ENCODE measurements around the gene MAPRE2.

MAPRE2 gene

DNA sequence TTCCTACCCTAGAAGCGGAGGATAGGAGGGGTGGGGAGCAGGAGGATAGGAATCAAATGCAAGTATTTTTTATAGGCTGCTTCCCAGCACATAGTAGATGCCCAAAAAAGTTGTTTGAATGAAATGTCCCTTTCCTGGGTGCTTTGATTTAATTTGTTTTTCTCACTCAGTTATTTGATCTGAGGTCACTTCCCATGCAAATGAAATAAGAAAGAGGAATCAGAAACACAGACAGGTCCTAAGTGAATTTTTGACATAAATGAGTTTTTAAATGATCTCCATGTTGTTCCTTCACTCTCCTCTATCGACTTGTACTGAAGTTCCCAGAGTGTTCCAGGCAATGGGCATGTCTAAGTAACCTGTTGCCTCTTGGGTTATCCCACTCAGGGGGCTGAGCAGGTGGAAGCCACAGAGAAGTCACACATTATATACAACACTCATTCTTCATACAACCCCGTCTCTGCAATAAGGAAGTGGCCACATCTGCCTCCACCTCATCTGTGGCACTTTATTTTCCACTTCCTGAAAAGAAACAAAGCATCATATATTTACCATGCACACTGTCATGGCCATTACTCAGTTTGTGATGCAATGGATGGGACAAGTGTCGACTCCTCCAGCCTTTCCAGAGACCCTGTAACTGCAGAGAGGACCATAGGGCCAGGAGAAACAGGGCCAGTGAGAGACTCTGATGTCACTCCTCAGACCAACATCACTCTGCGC, 117.7 kb downstream of the MAPRE2 start:
- no peaks in the 10 kb centered on the region for H3K36me3 ChIP-seq (ENCODE audit: insufficient read depth, low read length)
- H3K9ac ChIP-seq (ENCODE audit: insufficient read length) = no peak overlapping the region
- H3K9me3 ChIP-seq (ENCODE audit: low read depth, low read length) = no peaks in the 10 kb centered on the region
- no peak overlapping the region for H3K4me3 ChIP-seq
- DNase-seq (ENCODE audit: low read depth, low spot score) = no peak
- TF ChIP-seq POLR2AphosphoS5 (IDR thresholded peaks at IDR 0.05; ENCODE audit: borderline replicate concordance, low read depth, low read length) (no peak), EZH2 (IDR thresholded peaks at IDR 0.05) (no peak), FOXP2 (optimal IDR thresholded peaks at IDR 0.05; ENCODE audit: control extremely low read depth, extremely low read length, insufficient read depth) (no peak)
- no peak overlapping the region for H3K27ac ChIP-seq

DNA sequence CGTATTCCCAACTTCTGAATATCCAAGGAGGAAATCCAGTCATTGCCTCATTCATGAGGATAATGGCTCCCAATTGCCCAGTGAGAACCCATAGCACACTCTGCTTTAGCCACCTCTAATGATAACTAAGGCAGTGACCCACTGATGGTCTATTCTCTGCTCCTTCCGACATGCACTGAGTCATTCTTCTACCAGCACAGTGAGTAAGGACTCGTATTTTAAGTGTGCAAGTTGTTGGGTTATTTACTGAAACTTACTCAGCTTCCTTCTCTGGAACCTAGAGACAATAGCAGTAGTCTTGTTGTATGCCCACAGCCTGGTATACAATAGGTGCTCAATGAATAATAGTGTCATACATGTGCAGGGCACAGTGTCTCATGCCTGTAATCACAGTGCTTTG, 118.6 kb downstream of the MAPRE2 start:
- H3K9me3 ChIP-seq (ENCODE audit: low read depth, low read length) = no peaks in the 10 kb centered on the region
- no peak for DNase-seq (ENCODE audit: low read depth, low spot score)
- H3K9ac ChIP-seq (ENCODE audit: insufficient read length) = no peak overlapping the region
- TF ChIP-seq POLR2AphosphoS5 (IDR thresholded peaks at IDR 0.05; ENCODE audit: borderline replicate concordance, low read depth, low read length) (no peak), FOXP2 (optimal IDR thresholded peaks at IDR 0.05; ENCODE audit: control extremely low read depth, extremely low read length, insufficient read depth) (no peak), EZH2 (IDR thresholded peaks at IDR 0.05) (no peak)
- no peak overlapping the region for H3K4me3 ChIP-seq
- H3K27ac ChIP-seq = no peak overlapping the region
- H3K36me3 ChIP-seq (ENCODE audit: insufficient read depth, low read length) = no peaks in the 10 kb centered on the region

DNA sequence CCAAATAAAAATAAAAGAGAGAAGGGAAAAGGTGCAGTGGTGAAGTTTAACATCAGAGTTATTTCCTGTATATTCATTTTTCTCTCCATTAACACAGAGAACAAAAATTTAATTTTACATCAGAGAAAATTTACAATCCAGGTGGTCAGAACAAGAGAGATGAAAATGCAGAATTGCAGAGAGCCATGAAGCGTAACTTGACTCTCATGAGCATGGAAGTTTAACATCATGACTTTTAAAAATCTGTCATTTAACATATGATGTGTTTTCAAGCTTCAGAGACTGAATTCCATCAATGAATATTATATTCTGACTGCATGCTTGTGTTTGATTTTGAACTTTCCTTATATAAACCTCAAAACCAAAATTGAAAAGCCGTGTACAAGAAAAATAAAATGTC, 120.3 kb downstream of the MAPRE2 start:
- Histone ChIP-seq H3K4me3 (no peak overlapping the region), H3K9me3 (ENCODE audit: low read depth, low read length) (no peaks in the 10 kb centered on the region), H3K9ac (ENCODE audit: insufficient read length) (no peak overlapping the region), H3K27ac (no peak overlapping the region), H3K36me3 (ENCODE audit: insufficient read depth, low read length) (no peaks in the 10 kb centered on the region)
- no peak for DNase-seq (ENCODE audit: low read depth, low spot score)
- TF ChIP-seq FOXP2 (optimal IDR thresholded peaks at IDR 0.05; ENCODE audit: control extremely low read depth, extremely low read length, insufficient read depth) = no peak
- no peak for TF ChIP-seq POLR2AphosphoS5 (IDR thresholded peaks at IDR 0.05; ENCODE audit: borderline replicate concordance, low read depth, low read length)
- TF ChIP-seq EZH2 (IDR thresholded peaks at IDR 0.05) = no peak

DNA sequence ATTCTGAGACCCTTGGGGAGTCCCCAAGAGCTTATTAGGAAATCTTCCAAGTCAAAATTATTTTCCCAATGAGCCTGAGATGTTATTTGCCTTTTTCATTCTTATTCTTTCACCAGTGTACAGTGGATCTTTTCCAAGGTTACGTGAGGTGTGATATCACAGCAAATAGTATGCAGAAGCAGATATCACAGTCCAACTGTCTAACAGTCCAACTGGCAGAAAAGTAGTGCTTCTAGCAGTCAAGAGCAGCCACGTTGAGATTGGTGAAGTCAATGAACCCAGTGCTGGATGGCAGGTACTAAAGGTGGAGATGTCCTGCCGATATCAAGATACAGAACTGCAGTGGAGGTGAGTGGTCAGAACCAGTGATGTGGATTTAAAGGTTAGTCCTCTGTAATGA, 120.7 kb downstream of the MAPRE2 start:
- no peak overlapping the region for H3K27ac ChIP-seq
- TF ChIP-seq EZH2 (IDR thresholded peaks at IDR 0.05) (no peak), FOXP2 (optimal IDR thresholded peaks at IDR 0.05; ENCODE audit: control extremely low read depth, extremely low read length, insufficient read depth) (no peak), POLR2AphosphoS5 (IDR thresholded peaks at IDR 0.05; ENCODE audit: borderline replicate concordance, low read depth, low read length) (no peak)
- no peak for DNase-seq (ENCODE audit: low read depth, low spot score)
- H3K9me3 ChIP-seq (ENCODE audit: low read depth, low read length) = no peaks in the 10 kb centered on the region
- H3K36me3 ChIP-seq (ENCODE audit: insufficient read depth, low read length) = no peaks in the 10 kb centered on the region
- no peak overlapping the region for H3K9ac ChIP-seq (ENCODE audit: insufficient read length)
- no peak overlapping the region for H3K4me3 ChIP-seq

DNA sequence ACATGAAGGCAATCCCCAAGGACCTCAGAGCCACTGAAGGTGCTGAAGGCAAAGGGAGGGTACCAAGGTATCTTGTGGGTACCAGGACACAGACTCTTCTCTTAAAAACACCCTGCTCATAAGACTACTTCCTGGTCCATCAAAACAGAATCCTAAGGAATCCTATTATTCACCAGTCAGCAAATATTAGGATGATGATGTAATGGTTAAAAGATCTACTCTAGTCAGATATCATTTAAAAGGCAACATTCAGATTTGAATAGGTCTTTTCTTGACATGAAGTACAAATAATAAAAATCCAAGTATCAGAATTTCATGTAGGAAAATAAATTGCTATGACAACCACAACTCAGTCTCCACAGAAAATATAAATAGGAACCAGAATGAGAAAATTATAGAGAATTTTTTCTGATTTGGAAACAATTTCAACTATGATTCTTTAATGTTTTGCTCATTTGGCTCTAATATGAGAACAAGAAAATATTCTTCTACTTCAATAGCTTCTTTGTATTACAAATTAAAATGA, 121.9 kb downstream of the MAPRE2 start:
- TF ChIP-seq FOXP2 (optimal IDR thresholded peaks at IDR 0.05; ENCODE audit: control extremely low read depth, extremely low read length, insufficient read depth) (no peak), POLR2AphosphoS5 (IDR thresholded peaks at IDR 0.05; ENCODE audit: borderline replicate concordance, low read depth, low read length) (no peak), EZH2 (IDR thresholded peaks at IDR 0.05) (no peak)
- Histone ChIP-seq H3K27ac (no peak overlapping the region), H3K9me3 (ENCODE audit: low read depth, low read length) (no peaks in the 10 kb centered on the region), H3K9ac (ENCODE audit: insufficient read length) (no peak overlapping the region), H3K36me3 (ENCODE audit: insufficient read depth, low read length) (no peaks in the 10 kb centered on the region), H3K4me3 (no peak overlapping the region)
- DNase-seq (ENCODE audit: low read depth, low spot score) = no peak

DNA sequence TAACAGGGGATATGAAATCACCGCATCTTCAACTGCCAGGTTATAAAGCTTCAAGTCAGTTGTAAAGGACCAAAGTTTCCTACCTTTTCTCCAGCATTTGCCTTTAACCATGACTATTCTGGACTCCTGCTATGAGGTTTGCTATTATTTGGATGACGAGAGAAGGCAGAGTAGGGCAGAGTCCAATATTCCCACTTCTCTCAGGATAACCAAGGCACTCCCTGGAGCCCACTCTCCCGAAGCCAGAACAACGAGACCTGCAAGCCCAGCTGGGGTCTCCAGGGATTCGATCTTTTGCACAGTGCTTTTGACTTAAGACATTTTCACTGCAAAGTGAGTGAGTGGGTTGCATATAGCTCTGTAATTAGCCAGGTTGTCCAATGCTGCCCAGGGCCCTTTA, 122.5 kb downstream of the MAPRE2 start:
- no peaks in the 10 kb centered on the region for H3K36me3 ChIP-seq (ENCODE audit: insufficient read depth, low read length)
- H3K4me3 ChIP-seq = no peak overlapping the region
- no peak overlapping the region for H3K27ac ChIP-seq
- no peak for DNase-seq (ENCODE audit: low read depth, low spot score)
- TF ChIP-seq FOXP2 (optimal IDR thresholded peaks at IDR 0.05; ENCODE audit: control extremely low read depth, extremely low read length, insufficient read depth) = no peak
- TF ChIP-seq POLR2AphosphoS5 (IDR thresholded peaks at IDR 0.05; ENCODE audit: borderline replicate concordance, low read depth, low read length) = no peak
- TF ChIP-seq EZH2 (IDR thresholded peaks at IDR 0.05) = no peak
- no peaks in the 10 kb centered on the region for H3K9me3 ChIP-seq (ENCODE audit: low read depth, low read length)
- no peak overlapping the region for H3K9ac ChIP-seq (ENCODE audit: insufficient read length)

DNA sequence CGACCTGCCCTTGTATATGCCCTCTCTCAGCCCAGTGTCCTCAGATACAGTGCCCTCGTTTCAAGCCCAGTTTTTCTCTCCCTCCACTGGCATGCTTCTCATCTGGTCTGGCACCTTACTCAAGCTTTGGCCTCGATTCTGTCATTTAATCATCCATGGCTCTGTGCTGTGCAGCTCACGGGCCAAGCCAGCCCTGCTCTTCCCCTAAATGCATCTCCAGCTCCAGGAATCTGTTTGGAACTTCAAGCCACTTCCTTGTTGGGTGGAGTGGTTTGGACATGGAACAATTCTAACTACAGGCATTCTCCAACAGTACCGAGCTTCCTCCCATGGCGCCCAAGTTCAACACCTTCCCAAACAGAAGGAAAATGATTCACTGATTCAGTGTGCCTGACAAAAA, 122.9 kb downstream of the MAPRE2 start:
- Histone ChIP-seq H3K27ac (no peak overlapping the region), H3K36me3 (ENCODE audit: insufficient read depth, low read length) (no peaks in the 10 kb centered on the region), H3K9me3 (ENCODE audit: low read depth, low read length) (no peaks in the 10 kb centered on the region), H3K4me3 (no peak overlapping the region), H3K9ac (ENCODE audit: insufficient read length) (no peak overlapping the region)
- DNase-seq (ENCODE audit: low read depth, low spot score) = no peak
- TF ChIP-seq FOXP2 (optimal IDR thresholded peaks at IDR 0.05; ENCODE audit: control extremely low read depth, extremely low read length, insufficient read depth) (no peak), POLR2AphosphoS5 (IDR thresholded peaks at IDR 0.05; ENCODE audit: borderline replicate concordance, low read depth, low read length) (no peak), EZH2 (IDR thresholded peaks at IDR 0.05) (no peak)

DNA sequence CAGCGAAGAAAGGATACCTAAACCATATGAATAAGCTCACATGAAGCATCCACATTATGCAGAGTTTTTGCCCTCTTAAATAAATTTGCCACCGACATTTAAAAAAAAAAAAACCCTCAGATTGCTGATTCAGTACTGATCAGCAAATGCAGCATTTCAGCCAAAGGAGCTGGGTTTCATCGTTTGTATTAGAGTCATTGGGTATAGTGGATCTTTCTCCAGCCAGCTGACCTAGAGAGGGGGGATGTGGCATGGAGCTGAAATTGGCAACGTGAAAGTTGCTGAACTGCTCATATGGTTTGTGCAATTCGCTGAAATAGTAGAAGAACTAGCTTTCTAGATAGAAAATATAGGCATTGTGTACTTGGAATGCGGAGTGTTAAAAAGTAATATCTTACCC, 126.1 kb downstream of the MAPRE2 start:
- H3K36me3 ChIP-seq (ENCODE audit: insufficient read depth, low read length) = no peaks in the 10 kb centered on the region
- DNase-seq (ENCODE audit: low read depth, low spot score) = no peak
- TF ChIP-seq FOXP2 (optimal IDR thresholded peaks at IDR 0.05; ENCODE audit: control extremely low read depth, extremely low read length, insufficient read depth) (no peak), EZH2 (IDR thresholded peaks at IDR 0.05) (no peak), POLR2AphosphoS5 (IDR thresholded peaks at IDR 0.05; ENCODE audit: borderline replicate concordance, low read depth, low read length) (no peak)

More for the DNA sequence above, 126.1 kb downstream of the MAPRE2 start:
- 0 out of 2 replicates have a peak overlapping the region, but pooled peaks have one; percentile 7 for H3K4me3 ChIP-seq
- no peaks in the 10 kb centered on the region for H3K9me3 ChIP-seq (ENCODE audit: low read depth, low read length)
- H3K27ac ChIP-seq = peak overlapping the region; percentile 68
- peak overlapping the region; percentile 29 for H3K9ac ChIP-seq (ENCODE audit: insufficient read length)
